HepG2 (cell line): ENCODE results near the gene CTNNBL1. TPM values are rescaled to one million over a fixed set of nuclear protein-coding genes. Genes with fewer than 3 reads are reported as not detected.

Experiments
- ETV5 ChIP-seq: IDR thresholded peaks from 2 replicates; pipeline ENCODE4 v1.6.1; 2018; ENCODE audit warnings: missing biosample characterization, missing genetic modification reagents, inconsistent platforms, borderline replicate concordance
- KDM1A ChIP-seq: IDR thresholded peaks from 2 replicates; pipeline ENCODE4 v1.6.1; 2016; ENCODE audit warnings: missing compliant biosample characterization
- NCOA1 ChIP-seq: sonication (generic); formaldehyde crosslinking; IDR thresholded peaks from 2 replicates; pipeline ENCODE4 v1.9.0; 2021; ENCODE audit warnings: missing genetic modification reagents
- NFYB ChIP-seq: sonication (generic); formaldehyde crosslinking; IDR thresholded peaks from 2 replicates; pipeline ENCODE4 v1.4.0; 2020; ENCODE audit warnings: missing genetic modification reagents
- NONO ChIP-seq, 2 experiments: fragments of 450-650 bp in 1 of 2; sonication (generic) in 1 of 2; formaldehyde crosslinking in 1 of 2; IDR thresholded peaks in 1 of 2; conservative IDR thresholded peaks in 1 of 2; 2 replicates each; pipeline versions ENCODE4 v1.6.1 to v1.8.0; 2017 to 2022; ENCODE audit warnings: mild to moderate bottlenecking in 1 of 2, missing genetic modification reagents in 1 of 2, moderate library complexity in 1 of 2
- ZNF597 ChIP-seq: sonication (generic); formaldehyde crosslinking; IDR thresholded peaks from 2 replicates; pipeline ENCODE4 v1.5.0; 2020; ENCODE audit warnings: missing genetic modification reagents
- polyA plus RNA-seq, 8 experiments: library from polyadenylated mRNA; depleted of rRNA in 3 of 8; stranded (reverse) in 7 of 8; unstranded in 1 of 8; fragments of >200 nt; fragmentation: Illumina TruSeq in 4 of 8; extraction: Trizol in 4 of 8; gene quantifications; 2 replicates each; pipeline versions ENCODE4 v1.2.1 to v1.2.3, GENCODE V29; 2011 to 2016; ENCODE audit warnings: low read depth in 4 of 8, missing spikeins in 1 of 8, mixed read lengths in 1 of 8; ENCODE audit not compliant: insufficient read depth in 1 of 8
- total RNA-seq, 5 experiments: library from RNA; depleted of rRNA; stranded (reverse); fragments of >200 nt; fragmentation: Illumina TruSeq; extraction: Trizol; gene quantifications; 2 replicates each; pipeline ENCODE4 v1.2.3, GENCODE V29; 2016; ENCODE audit warnings: low read depth in 1 of 5
- TF ChIP-seq, protein P1 (sequence below): sonication (generic); formaldehyde crosslinking; IDR thresholded peaks from 2 replicates; pipeline ENCODE4 v1.8.0; 2022; ENCODE audit warnings: missing genetic modification reagents, mild to moderate bottlenecking, inconsistent platforms, borderline replicate concordance
- TF ChIP-seq, protein P2 (sequence below): sonication (generic); formaldehyde crosslinking; IDR thresholded peaks from 2 replicates; pipeline ENCODE4 v1.8.1; 2023; ENCODE audit warnings: mild to moderate bottlenecking, missing genetic modification reagents

The CTNNBL1 gene
- total and polyA plus RNA-seq, 2 of the 13 experiments (the other 11 are each of a cell fraction or from before 2014, with no cell fraction given): 49.3 to 94.6 TPM

DNA sequence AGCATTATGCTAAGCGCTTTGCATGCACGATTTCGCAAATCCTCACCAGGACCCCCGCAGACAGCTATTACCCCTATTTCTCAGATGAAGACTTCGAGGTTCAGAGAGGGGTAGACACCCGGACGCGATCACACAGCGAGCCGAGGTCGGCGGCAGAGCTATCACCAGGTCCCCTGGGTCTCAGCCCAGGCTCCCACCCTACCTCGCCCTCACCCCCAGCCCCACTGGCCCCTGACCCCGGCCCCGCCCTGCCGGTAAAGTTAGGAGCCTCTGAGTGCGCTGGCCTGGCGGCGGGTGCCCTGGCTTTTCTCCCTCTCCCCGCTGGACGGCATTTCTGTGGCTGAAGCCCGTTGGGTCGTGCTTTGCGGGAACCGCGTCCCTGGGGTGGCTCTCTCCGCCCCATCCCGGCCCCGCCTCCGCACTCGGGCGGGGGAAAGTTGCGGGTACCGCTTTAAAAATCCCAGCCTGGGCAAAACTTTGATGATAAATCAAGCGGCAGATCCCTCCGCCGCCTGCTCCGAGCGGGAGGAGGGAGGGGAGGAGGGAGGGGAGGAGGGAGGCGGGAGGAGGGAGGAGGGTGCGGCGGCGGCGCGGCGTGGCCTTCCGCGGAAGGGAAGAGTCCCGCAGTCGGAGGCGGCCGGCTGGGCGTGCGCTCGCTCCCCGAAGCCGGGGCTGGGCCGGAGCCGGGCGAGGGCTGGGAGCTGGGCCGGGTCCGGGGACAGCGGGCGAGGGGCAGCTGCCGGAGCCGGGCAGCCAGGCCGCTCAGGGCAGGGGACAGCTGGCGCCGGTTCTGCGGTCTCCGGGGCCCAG, 208.9 kb downstream of the CTNNBL1 start, which contains the start of gene VSTM2L (continued):
- TF ChIP-seq, protein P1, sequence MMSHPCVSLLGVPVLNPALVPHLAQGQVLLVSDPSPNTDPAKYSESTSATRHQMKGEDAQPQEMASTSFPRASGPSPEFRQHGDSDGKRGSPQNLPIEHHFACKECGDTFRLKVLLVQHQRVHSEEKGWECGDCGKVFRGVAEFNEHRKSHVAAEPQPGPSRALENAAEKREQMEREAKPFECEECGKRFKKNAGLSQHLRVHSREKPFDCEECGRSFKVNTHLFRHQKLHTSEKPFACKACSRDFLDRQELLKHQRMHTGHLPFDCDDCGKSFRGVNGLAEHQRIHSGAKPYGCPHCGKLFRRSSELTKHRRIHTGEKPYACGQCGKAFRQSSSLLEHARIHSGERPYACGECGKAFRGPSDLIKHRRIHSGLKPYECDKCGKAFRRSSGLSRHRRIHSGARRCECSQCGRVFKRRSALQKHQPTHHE (CRISPR knock-in tag): no peak
- TF ChIP-seq NFYB (CRISPR knock-in tag) (no peak), KDM1A (CRISPR knock-in tag) (0 out of 2 replicates have a peak, but pooled peaks have one; percentile 25), ZNF597 (CRISPR knock-in tag) (no peak), ETV5 (0 out of 2 replicates have a peak, but pooled peaks have one; percentile 6), NCOA1 (no peak), NONO (IDR thresholded peaks at IDR 0.05) (no peak), NONO (CRISPR knock-in tag; conservative IDR thresholded peaks at IDR 0.05) (0 out of 2 replicates have a peak, but pooled peaks have one; percentile 19)
- TF ChIP-seq, protein P2, sequence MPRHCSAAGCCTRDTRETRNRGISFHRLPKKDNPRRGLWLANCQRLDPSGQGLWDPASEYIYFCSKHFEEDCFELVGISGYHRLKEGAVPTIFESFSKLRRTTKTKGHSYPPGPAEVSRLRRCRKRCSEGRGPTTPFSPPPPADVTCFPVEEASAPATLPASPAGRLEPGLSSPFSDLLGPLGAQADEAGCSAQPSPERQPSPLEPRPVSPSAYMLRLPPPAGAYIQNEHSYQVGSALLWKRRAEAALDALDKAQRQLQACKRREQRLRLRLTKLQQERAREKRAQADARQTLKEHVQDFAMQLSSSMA: no peak
- TF ChIP-seq, all 625 proteins: peak for 10
